ENCODE measurements around the gene ACTG2.

The ACTG2 gene

DNA sequence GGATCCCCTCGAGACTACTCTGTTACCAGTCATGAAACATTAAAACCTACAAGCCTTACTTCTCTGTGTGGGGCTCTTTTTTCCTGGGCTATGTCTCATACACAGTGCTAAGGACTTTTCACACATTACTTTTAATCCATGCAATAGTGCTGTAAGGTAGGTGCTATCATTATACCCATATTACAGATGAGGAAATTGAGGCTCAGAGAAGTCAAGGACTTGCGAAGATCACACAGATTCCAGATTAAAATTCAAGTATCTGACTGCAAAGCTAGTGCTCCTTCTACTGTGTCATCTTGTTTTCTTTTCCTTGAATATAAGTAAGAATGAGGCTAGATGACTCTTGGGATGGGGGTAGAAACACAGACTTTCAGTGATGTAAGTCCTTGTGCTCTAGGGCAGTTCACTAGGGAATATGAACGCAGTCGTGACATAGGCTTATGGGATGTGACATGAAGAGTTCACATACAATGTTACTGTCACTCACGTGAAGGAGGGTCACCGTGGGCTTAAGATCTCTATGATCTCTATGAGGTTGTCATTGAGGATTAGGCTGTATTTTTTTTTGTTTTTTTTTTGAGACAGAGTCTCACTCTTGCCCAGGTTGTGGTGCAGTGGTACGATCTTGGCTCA is 26.9 kb downstream of the ACTG2 start:
- no peaks in the 10 kb centered on the region for H3K9me3 ChIP-seq (ENCODE audit: control insufficient read depth in 5 of 5, low read length in 5 of 5)
- no peaks in the 10 kb centered on the region for H3K36me3 ChIP-seq (ENCODE audit: control insufficient read depth in 5 of 5, insufficient read depth in 5 of 5, low read length in 5 of 5)
- no peak overlapping the region for H3K9ac ChIP-seq (ENCODE audit: low read length in 5 of 5)
- H3K4me3 ChIP-seq (ENCODE audit: low read depth in 1 of 5, low read length in 5 of 5) = no peak overlapping the region
- no peaks in the 10 kb centered on the region for H3K4me1 ChIP-seq (ENCODE audit: control insufficient read depth in 5 of 5, insufficient read depth in 5 of 5, low read length in 5 of 5)
- peaks cover 4 to 11% (median 7%) of the 10 kb centered on the region in 5 donors for H3K27me3 ChIP-seq (ENCODE audit: control insufficient read depth in 5 of 5, insufficient read depth in 4 of 5, low read length in 5 of 5)
- no peak overlapping the region for H3K27ac ChIP-seq (ENCODE audit: low read depth, low read length)

- H3K27me3 ChIP-seq (ENCODE audit: control insufficient read depth in 5 of 5, insufficient read depth in 4 of 5, low read length in 5 of 5) = peaks cover 4 to 11% (median 7%) of the 10 kb centered on the region in 5 donors
- no peak overlapping the region for H3K4me3 ChIP-seq (ENCODE audit: low read depth in 1 of 5, low read length in 5 of 5)
- peaks cover 0 to under 1% (median 0%) of the 10 kb centered on the region in 5 donors for H3K4me1 ChIP-seq (ENCODE audit: control insufficient read depth in 5 of 5, insufficient read depth in 5 of 5, low read length in 5 of 5)
- no peaks in the 10 kb centered on the region for H3K9me3 ChIP-seq (ENCODE audit: control insufficient read depth in 5 of 5, low read length in 5 of 5)
- no peak overlapping the region for H3K27ac ChIP-seq (ENCODE audit: low read depth, low read length)
- H3K9ac ChIP-seq (ENCODE audit: low read length in 5 of 5) = no peak overlapping the region
- no peaks in the 10 kb centered on the region for H3K36me3 ChIP-seq (ENCODE audit: control insufficient read depth in 5 of 5, insufficient read depth in 5 of 5, low read length in 5 of 5)
Observed at GRCh38 chr2:73920577-73921545, 28.1 kb downstream of the ACTG2 start.

GRCh38 chr2:73921581-73921980 is 28.8 kb downstream of the ACTG2 start:
- H3K27me3 ChIP-seq (ENCODE audit: control insufficient read depth in 5 of 5, insufficient read depth in 4 of 5, low read length in 5 of 5) = peaks cover 4 to 11% (median 7%) of the 10 kb centered on the region in 5 donors
- H3K27ac ChIP-seq (ENCODE audit: low read depth, low read length) = no peak overlapping the region

DNA sequence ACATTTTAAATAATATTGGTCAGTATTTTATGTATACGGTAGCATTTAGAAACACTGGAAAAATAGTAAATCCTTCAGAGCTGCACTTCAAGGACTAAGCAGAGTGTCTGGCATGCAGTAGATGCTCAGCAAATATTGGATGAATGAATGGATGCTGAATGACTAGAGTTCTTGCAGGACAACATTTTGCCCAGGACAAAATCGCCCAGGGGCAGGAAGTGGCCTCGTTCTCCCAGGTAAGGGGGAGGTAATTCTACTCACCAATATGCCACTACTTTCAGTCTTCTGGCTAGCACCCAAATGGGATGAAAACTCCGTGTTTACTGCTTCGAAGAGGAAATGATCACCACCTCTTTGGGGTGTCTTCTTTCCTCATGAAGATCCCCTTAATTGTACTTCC is 29.9 kb downstream of the ACTG2 start:
- Histone ChIP-seq H3K27ac (ENCODE audit: low read depth, low read length) (no peak overlapping the region), H3K9ac (ENCODE audit: low read length in 5 of 5) (no peak overlapping the region), H3K4me1 (ENCODE audit: control insufficient read depth in 5 of 5, insufficient read depth in 5 of 5, low read length in 5 of 5) (peaks cover 0 to 14% (median 12%) of the 10 kb centered on the region in 5 donors), H3K36me3 (ENCODE audit: control insufficient read depth in 5 of 5, insufficient read depth in 5 of 5, low read length in 5 of 5) (no peaks in the 10 kb centered on the region), H3K27me3 (ENCODE audit: control insufficient read depth in 5 of 5, insufficient read depth in 4 of 5, low read length in 5 of 5) (peaks cover 4 to 11% (median 7%) of the 10 kb centered on the region in 5 donors), H3K9me3 (ENCODE audit: control insufficient read depth in 5 of 5, low read length in 5 of 5) (no peaks in the 10 kb centered on the region), H3K4me3 (ENCODE audit: low read depth in 1 of 5, low read length in 5 of 5) (no peak overlapping the region)

More at GRCh38 chr2:73921581-73921980, 28.8 kb downstream of the ACTG2 start:
- Histone ChIP-seq H3K4me1 (ENCODE audit: control insufficient read depth in 5 of 5, insufficient read depth in 5 of 5, low read length in 5 of 5) (peaks cover 0 to 5% (median 5%) of the 10 kb centered on the region in 5 donors), H3K36me3 (ENCODE audit: control insufficient read depth in 5 of 5, insufficient read depth in 5 of 5, low read length in 5 of 5) (no peaks in the 10 kb centered on the region), H3K9ac (ENCODE audit: low read length in 5 of 5) (no peak overlapping the region), H3K4me3 (ENCODE audit: low read depth in 1 of 5, low read length in 5 of 5) (no peak overlapping the region), H3K9me3 (ENCODE audit: control insufficient read depth in 5 of 5, low read length in 5 of 5) (no peaks in the 10 kb centered on the region)

GRCh38 chr2:73925033-73925704 is 32.4 kb downstream of the ACTG2 start:
- no peak overlapping the region for H3K27ac ChIP-seq (ENCODE audit: low read depth, low read length)
- H3K4me3 ChIP-seq (ENCODE audit: low read depth in 1 of 5, low read length in 5 of 5) = no peak overlapping the region
- peaks cover 0 to 27% (median 24%) of the 10 kb centered on the region in 5 donors for H3K4me1 ChIP-seq (ENCODE audit: control insufficient read depth in 5 of 5, insufficient read depth in 5 of 5, low read length in 5 of 5)
- no peaks in the 10 kb centered on the region for H3K9me3 ChIP-seq (ENCODE audit: control insufficient read depth in 5 of 5, low read length in 5 of 5)
- H3K9ac ChIP-seq (ENCODE audit: low read length in 5 of 5) = no peak overlapping the region
- peaks cover 0 to 7% (median 6%) of the 10 kb centered on the region in 5 donors for H3K27me3 ChIP-seq (ENCODE audit: control insufficient read depth in 5 of 5, insufficient read depth in 4 of 5, low read length in 5 of 5)
- no peaks in the 10 kb centered on the region for H3K36me3 ChIP-seq (ENCODE audit: control insufficient read depth in 5 of 5, insufficient read depth in 5 of 5, low read length in 5 of 5)

GRCh38 chr2:73925853-73926492 is 33.2 kb downstream of the ACTG2 start:
- no peak overlapping the region for H3K27ac ChIP-seq (ENCODE audit: low read depth, low read length)
- H3K27me3 ChIP-seq (ENCODE audit: control insufficient read depth in 5 of 5, insufficient read depth in 4 of 5, low read length in 5 of 5) = peaks cover 0 to 3% (median 0%) of the 10 kb centered on the region in 5 donors
- peak overlapping the region; percentile 41 to 89 (median 87) for H3K4me3 ChIP-seq (ENCODE audit: low read depth in 1 of 5, low read length in 5 of 5)
- H3K4me1 ChIP-seq (ENCODE audit: control insufficient read depth in 5 of 5, insufficient read depth in 5 of 5, low read length in 5 of 5) = peaks cover 0 to 30% (median 24%) of the 10 kb centered on the region in 5 donors
- H3K9ac ChIP-seq (ENCODE audit: low read length in 5 of 5) = peak overlapping the region in 2 of 5 donors; percentile 48 to 74
- H3K9me3 ChIP-seq (ENCODE audit: control insufficient read depth in 5 of 5, low read length in 5 of 5) = no peaks in the 10 kb centered on the region
- H3K36me3 ChIP-seq (ENCODE audit: control insufficient read depth in 5 of 5, insufficient read depth in 5 of 5, low read length in 5 of 5) = no peaks in the 10 kb centered on the region

- H3K4me1 ChIP-seq (ENCODE audit: control insufficient read depth in 5 of 5, insufficient read depth in 5 of 5, low read length in 5 of 5) = peaks cover 0 to 30% (median 24%) of the 10 kb centered on the region in 5 donors
Observed at GRCh38 chr2:73926493-73927327, 33.9 kb downstream of the ACTG2 start, which contains the start of gene DGUOK. Gene DGUOK, plus strand, starts transcription at chr2:73926880. Its CDS starts 31 bp downstream, at chr2:73926911.

GRCh38 chr2:73927344-73927743 is 34.5 kb downstream of the ACTG2 start:
- Histone ChIP-seq H3K36me3 (ENCODE audit: control insufficient read depth in 5 of 5, insufficient read depth in 5 of 5, low read length in 5 of 5) (peaks cover 0 to 2% (median under 1%) of the 10 kb centered on the region in 5 donors), H3K27ac (ENCODE audit: low read depth, low read length) (peak overlapping the region; percentile 93), H3K4me1 (ENCODE audit: control insufficient read depth in 5 of 5, insufficient read depth in 5 of 5, low read length in 5 of 5) (peaks cover 0 to 30% (median 25%) of the 10 kb centered on the region in 5 donors), H3K9me3 (ENCODE audit: control insufficient read depth in 5 of 5, low read length in 5 of 5) (no peaks in the 10 kb centered on the region), H3K4me3 (ENCODE audit: low read depth in 1 of 5, low read length in 5 of 5) (peak overlapping the region; percentile 84 to 89 (median 87)), H3K9ac (ENCODE audit: low read length in 5 of 5) (peak overlapping the region; percentile 59 to 96 (median 91)), H3K27me3 (ENCODE audit: control insufficient read depth in 5 of 5, insufficient read depth in 4 of 5, low read length in 5 of 5) (no peaks in the 10 kb centered on the region)

More at GRCh38 chr2:73926493-73927327, 33.9 kb downstream of the ACTG2 start, which contains the start of gene DGUOK:
- peak within 1 kb of the TSS; percentile 93 for H3K27ac ChIP-seq (ENCODE audit: low read depth, low read length)
- no peaks in the 10 kb centered on the region for H3K36me3 ChIP-seq (ENCODE audit: control insufficient read depth in 5 of 5, insufficient read depth in 5 of 5, low read length in 5 of 5)
- H3K27me3 ChIP-seq (ENCODE audit: control insufficient read depth in 5 of 5, insufficient read depth in 4 of 5, low read length in 5 of 5) = no peaks in the 10 kb centered on the region
- peak within 1 kb of the TSS; percentile 59 to 96 (median 91) for H3K9ac ChIP-seq (ENCODE audit: low read length in 5 of 5)
- peak within 1 kb of the TSS; percentile 84 to 89 (median 87) for H3K4me3 ChIP-seq (ENCODE audit: low read depth in 1 of 5, low read length in 5 of 5)
- H3K9me3 ChIP-seq (ENCODE audit: control insufficient read depth in 5 of 5, low read length in 5 of 5) = no peaks in the 10 kb centered on the region

All from subcutaneous abdominal adipose tissue (tissue), 5 donors.